Fibroblast of mammary gland (primary cell): Measurements from ENCODE around the gene TPRX2.
"Not testable (repeated sequence)": the region's sequence is repeated elsewhere in the genome, so short reads cannot be mapped to it uniquely, and the experiment has no call there.

Experiments used
- DNase-seq: peaks from one replicate; pipeline ENCODE4 v3.0.0-alpha.2; 2010; ENCODE audit warnings: low read depth
- H3K4me3 ChIP-seq: 2 replicates; pipeline ENCODE4 v1.5.1; 2011; ENCODE audit warnings: low read depth, mild to moderate bottlenecking, low read length, moderate library complexity; ENCODE audit not compliant: control insufficient read depth
- TF ChIP-seq, protein P1 (sequence below): conservative IDR thresholded peaks from 2 replicates; pipeline ENCODE4 v1.5.1; 2011; ENCODE audit warnings: low read depth, low read length, inconsistent platforms; ENCODE audit not compliant: control insufficient read depth, insufficient read depth

TPRX2 gene

DNA sequence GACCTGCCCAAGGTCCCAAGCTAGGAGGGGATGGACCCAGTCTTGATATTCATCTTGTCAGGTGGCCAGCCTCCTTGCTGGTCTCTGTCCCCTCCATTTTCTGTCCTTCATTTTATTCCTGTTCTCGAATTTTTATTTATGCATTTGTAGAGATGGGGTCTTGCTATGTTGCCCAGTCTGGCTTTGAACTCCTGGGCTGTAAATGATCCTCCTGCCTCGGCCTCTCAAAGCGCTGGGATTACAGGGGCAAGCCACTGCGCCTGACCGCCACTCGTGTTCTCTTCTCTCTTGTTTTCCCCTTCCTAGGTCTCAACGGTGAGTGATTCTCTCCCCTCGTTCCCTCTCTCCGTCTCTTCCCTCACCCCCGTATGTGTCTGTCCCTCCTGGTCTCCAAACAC lies 10.6 kb upstream of the TPRX2 start:
- H3K4me3 ChIP-seq = no peak overlapping the region
- TF ChIP-seq, protein P1, sequence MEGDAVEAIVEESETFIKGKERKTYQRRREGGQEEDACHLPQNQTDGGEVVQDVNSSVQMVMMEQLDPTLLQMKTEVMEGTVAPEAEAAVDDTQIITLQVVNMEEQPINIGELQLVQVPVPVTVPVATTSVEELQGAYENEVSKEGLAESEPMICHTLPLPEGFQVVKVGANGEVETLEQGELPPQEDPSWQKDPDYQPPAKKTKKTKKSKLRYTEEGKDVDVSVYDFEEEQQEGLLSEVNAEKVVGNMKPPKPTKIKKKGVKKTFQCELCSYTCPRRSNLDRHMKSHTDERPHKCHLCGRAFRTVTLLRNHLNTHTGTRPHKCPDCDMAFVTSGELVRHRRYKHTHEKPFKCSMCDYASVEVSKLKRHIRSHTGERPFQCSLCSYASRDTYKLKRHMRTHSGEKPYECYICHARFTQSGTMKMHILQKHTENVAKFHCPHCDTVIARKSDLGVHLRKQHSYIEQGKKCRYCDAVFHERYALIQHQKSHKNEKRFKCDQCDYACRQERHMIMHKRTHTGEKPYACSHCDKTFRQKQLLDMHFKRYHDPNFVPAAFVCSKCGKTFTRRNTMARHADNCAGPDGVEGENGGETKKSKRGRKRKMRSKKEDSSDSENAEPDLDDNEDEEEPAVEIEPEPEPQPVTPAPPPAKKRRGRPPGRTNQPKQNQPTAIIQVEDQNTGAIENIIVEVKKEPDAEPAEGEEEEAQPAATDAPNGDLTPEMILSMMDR = no peak
- DNase-seq = no peak

DNA sequence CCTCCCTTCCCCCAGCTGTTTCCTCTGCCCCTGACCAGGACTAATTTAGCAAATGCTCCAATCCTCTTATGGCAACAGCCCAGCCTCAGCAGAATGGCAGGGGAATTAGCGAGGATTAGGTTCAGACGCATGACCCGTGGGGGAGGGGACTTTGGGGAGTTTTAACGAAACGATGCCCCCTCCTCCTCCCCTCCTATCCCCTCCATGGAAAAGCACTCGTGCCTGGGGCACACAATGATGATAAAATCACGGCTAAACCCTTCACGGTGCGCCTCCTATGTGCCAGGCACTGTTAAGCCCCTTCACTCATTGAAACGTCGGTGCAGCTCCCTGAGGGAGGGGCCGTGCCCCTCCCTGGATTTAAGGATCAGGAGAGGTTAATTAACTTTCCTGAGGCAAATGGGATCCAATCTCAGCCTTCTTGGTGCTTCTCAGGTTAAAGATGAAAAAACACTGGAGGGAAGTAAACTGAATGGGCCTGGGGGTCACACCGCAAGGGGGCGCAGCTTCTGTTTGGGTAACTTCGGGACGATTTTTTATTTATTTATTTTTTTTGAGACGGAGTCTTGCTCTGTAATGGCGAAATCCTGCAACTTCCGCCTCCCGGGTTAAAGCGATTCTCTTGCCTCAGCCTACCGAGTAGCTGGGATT lies 10.1 kb upstream of the TPRX2 start:
- peak; percentile 18 for DNase-seq
- no peak overlapping the region for H3K4me3 ChIP-seq
- TF ChIP-seq, protein P1 = peak; percentile 43

DNA sequence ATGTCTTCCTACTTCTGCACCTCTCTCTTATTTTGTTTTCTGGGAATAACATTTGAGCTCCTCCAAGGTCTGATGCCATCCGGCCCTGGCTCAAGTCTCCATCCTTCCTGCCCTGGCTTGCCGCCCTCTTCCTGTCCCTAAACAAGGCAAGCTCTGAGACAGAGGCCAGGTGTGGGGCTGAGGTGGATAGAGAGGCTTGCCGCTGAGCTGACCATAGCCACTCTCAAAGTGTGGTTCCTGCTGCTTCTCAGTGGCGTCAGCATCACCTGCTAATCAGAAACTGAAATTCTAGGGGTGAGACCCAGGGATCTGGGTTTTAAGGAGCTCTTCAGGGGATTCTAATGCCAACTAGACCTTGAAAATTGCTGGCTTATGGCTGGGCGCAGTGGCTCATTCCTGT lies 6.0 kb upstream of the TPRX2 start:
- no peak overlapping the region for H3K4me3 ChIP-seq
- no peak for DNase-seq
- TF ChIP-seq, protein P1 = no peak

DNA sequence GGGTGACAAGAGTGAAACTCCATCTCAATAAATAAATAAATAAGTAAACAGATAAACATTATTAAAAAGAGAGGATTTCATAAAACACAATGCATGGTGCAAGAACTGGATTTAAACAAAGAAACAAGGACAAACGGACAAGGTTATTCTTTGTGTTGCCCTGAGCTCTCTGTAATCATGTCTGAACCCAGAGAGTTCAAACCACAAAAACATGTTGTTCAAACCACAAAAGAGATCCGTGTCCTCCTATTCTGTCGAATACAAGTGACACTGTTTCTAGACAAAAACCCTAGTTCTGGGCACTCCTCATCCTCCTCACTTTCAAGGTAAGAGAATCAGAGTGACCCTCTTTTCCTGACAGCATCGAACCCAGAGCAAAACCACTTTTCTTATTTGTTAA lies 4.6 kb upstream of the TPRX2 start:
- no peak for DNase-seq
- TF ChIP-seq, protein P1 = no peak

DNA sequence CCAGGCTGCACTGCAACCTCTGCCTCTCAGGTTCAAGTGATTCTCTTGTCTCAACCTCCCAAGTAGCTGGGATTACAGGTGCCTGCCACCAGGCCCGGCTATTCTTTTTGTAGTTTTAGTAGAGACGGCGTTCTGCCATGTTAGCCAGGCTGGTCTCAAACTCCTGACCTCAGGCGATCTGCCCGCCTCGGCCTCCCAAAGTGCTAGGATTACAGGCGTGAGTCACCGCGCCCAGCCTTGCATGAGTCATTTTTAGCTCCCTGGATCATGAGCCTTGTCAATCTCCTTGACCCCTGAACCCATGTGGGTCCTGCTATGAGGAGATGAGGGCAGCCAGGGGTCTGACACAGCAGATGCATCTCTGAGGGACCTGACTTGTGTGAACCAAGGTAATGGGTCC lies 804 bp upstream of the TPRX2 start:
- peak; percentile 35 for DNase-seq

More for the DNA sequence above, 4.6 kb upstream of the TPRX2 start:
- H3K4me3 ChIP-seq = no peak overlapping the region

DNA sequence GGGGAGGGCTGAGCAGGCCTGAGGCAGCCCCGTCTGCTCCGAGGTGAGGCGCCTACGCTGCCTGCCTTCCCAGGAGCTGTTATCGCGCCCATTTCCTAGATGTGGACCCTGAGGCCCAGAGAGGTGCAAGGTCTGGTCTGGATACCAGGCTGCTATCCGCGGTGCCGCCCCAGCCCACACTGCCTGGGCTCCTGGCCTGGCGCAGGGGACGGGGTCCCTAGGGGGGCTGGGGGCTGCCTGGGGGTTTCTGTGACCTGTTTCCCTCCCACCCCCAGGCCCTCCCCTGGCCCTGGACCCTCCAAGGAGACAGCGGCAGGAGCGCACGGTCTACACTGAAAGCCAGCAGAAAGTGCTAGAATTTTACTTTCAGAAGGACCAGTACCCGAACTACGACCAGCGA lies 803 bp downstream of the TPRX2 start:
- not testable (repeated sequence) for DNase-seq, H3K4me3 ChIP-seq

More for the DNA sequence above, 804 bp upstream of the TPRX2 start:
- H3K4me3 ChIP-seq = not testable (repeated sequence)

DNA sequence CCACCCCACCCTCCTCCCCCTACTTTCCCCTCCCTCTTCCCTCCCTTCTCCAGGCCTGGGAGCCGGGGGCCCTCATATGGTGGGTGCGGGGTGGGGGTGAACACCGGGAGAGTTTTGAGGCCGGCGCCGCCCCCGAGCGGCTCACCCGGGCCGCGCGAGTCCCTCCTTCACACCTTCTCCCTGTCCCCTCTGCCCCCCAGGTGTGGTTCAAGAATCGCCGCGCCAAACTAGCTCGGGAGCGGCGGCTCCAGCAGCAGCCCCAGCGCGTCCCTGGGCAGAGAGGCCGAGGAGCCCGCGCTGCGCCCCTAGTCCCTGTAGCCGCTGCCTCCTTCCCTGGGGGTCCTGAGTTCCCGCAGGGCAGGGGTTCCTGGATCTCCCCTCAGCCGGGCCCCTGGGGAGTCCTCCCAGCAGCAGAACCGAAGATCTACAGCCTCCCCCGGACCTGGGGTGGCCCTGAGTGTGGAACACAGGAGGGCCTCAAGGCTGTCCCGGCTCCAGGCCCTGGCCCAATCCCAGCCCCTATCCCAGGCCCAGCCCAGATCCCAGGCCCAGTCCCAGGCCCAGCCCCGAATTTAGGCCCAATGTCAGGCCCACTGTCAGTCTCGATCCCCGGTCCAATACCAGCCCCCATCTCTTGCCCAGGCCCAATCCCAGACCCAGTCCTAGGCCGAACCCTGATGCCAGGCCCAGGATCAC lies 1.7 kb downstream of the TPRX2 start:
- DNase-seq = no peak
- H3K4me3 ChIP-seq = no peak overlapping the region
- TF ChIP-seq, protein P1 = no peak

DNA sequence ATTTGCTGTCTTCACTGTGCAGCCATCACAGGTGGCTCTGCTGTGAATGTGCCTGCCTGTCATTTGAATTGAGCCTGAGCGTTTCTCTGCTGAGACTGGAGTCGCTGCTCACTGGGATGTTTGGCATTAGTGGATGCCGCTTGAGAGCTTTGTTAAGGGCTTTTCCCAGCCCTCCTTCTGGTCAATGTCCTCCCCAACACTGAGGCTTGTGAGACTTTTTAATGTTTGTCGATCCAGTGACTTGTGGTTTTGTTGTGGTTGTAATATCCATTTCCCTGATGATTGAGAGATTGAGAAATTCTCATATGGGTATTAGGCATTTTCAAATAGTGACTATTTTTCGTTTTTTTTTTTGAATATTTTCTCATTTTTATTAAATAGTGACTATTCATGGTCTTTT lies 2.6 kb downstream of the TPRX2 start:
- no peak overlapping the region for H3K4me3 ChIP-seq
- TF ChIP-seq, protein P1 = no peak
- no peak for DNase-seq
